ENCODE measurements around the gene PKNOX1.

Gene PKNOX1

DNA sequence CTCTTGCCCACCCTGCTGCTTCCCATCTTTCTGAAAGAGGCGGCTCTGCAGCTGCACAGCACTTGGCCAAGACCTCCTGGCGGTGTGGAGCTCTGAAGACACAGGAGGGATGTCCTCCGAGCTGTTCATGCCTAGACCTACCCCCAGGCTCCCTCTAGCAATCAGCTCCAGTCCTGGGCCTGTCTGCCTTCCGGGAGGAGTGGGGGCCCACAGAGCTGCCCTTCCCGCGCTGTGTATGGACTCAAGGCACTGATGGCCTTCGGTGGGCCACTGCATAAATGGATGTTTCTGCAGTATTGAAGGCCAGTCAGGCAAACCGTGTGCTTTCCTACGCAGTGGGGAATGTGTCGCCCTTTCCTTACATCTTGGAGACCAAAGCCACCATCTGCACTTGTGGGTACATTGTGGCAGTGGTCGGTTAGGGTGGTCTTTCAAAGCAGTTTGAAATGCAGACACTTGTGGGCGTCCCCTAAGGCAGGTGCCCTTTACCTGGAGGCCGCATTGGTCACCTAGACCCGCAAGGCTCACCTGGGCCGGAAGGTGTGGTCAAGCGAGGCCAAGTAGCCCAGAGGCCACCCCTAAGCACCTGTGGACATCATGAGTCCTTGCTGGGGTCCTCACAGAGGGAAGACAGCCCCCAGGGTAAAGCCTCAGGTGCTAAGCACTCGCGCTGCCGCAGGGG is 912 bp upstream of the PKNOX1 start:
- Histone ChIP-seq H3K36me3 (ENCODE audit: control insufficient read depth in 1 of 2, insufficient read depth in 2 of 2, low read length in 2 of 2) (no peaks in the 10 kb centered on the region), H3K9me3 (ENCODE audit: control insufficient read depth in 1 of 2, low read length in 2 of 2) (no peaks in the 10 kb centered on the region), H3K4me1 (ENCODE audit: control insufficient read depth in 1 of 2, insufficient read depth in 2 of 2, low read length in 2 of 2) (peaks cover 13% of the 10 kb centered on the region in 2 donors), H3K27me3 (ENCODE audit: control insufficient read depth in 1 of 2, insufficient read depth in 2 of 2, low read length in 2 of 2) (no peaks in the 10 kb centered on the region), H3K4me3 (ENCODE audit: low read depth in 1 of 2, low read length in 2 of 2) (peak overlapping the region; percentile 71 to 75), H3K9ac (ENCODE audit: low read depth in 1 of 2, low read length in 2 of 2) (peak overlapping the region; percentile 91 to 99), H3K27ac (ENCODE audit: low read depth, low read length) (peak overlapping the region; percentile 82)

DNA sequence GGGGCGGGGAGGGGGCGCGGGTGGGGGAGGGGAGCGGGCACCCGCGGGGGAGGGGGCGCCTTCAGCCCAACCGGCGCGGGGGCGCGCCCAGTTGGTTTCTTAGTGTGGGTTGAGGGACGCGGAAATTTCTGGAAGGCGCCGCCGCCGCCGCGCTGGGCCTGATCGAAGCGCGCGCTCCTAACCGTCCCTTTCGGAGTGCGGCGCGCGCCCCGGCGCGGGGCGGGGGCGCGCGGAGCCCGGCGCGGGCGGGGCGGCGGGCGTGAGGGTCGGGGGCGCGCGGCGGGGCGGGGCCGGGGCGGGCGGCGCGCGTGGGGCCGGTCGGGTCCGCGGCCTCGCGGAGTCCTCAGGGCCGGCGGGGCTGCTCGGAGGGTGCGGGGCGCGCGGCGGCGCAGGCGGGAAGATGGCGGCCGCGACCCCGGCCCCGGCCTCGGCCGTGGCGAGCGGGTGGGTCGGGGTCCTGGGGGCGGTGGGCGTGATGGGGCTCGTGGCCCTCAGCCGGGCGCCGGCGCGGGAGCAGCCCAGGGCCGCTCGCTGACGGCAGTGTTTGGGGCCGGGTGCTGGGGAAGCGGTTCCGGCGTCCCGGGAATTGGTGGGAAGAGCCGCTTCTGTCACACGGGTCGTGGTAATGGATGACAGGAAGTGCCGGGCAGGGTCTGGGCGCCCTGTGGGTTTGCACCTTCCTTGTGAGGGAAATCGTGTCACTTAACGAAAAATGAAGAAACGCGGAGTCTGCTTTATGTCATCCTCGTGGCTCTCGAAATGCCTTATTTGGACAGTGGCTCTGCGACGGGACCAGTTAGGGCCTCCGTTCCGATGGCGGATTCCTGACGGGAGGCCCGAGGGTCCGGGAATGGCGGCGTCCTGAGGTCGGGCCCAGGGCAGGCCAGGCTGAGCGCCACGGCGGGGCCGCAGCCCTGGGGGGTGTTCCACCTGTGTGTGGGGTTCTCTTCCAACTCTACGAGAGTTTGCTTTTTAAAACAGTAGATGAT is 764 bp downstream of the PKNOX1 start:
- Histone ChIP-seq H3K36me3 (ENCODE audit: control insufficient read depth in 1 of 2, insufficient read depth in 2 of 2, low read length in 2 of 2) (no peaks in the 10 kb centered on the region), H3K27me3 (ENCODE audit: control insufficient read depth in 1 of 2, insufficient read depth in 2 of 2, low read length in 2 of 2) (no peaks in the 10 kb centered on the region), H3K9me3 (ENCODE audit: control insufficient read depth in 1 of 2, low read length in 2 of 2) (no peaks in the 10 kb centered on the region), H3K27ac (ENCODE audit: low read depth, low read length) (peak overlapping the region; percentile 87), H3K9ac (ENCODE audit: low read depth in 1 of 2, low read length in 2 of 2) (peak overlapping the region; percentile 76 to 80), H3K4me3 (ENCODE audit: low read depth in 1 of 2, low read length in 2 of 2) (peak overlapping the region; percentile 86 to 87), H3K4me1 (ENCODE audit: control insufficient read depth in 1 of 2, insufficient read depth in 2 of 2, low read length in 2 of 2) (peaks cover 13% of the 10 kb centered on the region in 2 donors)

DNA sequence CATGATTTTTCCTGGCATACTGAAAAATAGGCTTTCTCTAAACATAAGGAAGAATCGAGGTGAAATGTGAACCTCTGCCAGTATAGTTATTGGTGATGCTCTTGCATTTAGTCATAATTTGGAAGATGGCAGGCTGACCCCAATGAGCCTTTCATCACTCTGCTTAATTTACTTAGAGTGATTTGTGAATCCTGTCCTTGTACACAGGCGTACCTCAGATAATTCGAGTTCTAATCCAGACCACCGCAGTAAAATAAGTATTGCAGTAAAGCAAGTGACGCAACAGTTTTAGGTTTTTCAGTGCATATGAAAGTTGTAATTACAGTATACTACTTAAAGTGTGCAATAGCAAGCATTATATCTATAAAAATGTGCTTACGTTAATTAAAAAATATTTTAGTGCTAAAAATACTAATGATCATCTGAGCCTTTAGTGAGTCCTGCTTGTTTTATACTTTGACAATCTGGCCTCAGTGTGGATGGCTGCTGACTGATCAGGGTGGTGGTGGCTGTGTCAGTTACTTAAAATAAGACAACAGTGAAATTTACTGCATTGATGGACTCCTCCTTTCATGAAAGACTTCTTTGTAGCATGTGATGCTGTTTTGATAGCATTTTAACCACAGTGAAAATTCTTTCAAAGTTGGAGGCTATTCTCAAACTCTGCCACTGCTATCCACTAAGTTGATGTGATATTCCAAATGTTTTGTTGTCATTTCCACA is 1.7 kb downstream of the PKNOX1 start:
- Histone ChIP-seq H3K27me3 (ENCODE audit: control insufficient read depth in 1 of 2, insufficient read depth in 2 of 2, low read length in 2 of 2) (no peaks in the 10 kb centered on the region), H3K4me3 (ENCODE audit: low read depth in 1 of 2, low read length in 2 of 2) (peak overlapping the region; percentile 86 to 87), H3K9me3 (ENCODE audit: control insufficient read depth in 1 of 2, low read length in 2 of 2) (no peaks in the 10 kb centered on the region), H3K9ac (ENCODE audit: low read depth in 1 of 2, low read length in 2 of 2) (peak overlapping the region; percentile 76 to 80), H3K4me1 (ENCODE audit: control insufficient read depth in 1 of 2, insufficient read depth in 2 of 2, low read length in 2 of 2) (peaks cover 16 to 19% of the 10 kb centered on the region in 2 donors), H3K36me3 (ENCODE audit: control insufficient read depth in 1 of 2, insufficient read depth in 2 of 2, low read length in 2 of 2) (peaks cover 0 to 3% of the 10 kb centered on the region in 2 donors), H3K27ac (ENCODE audit: low read depth, low read length) (peak overlapping the region; percentile 84)

DNA sequence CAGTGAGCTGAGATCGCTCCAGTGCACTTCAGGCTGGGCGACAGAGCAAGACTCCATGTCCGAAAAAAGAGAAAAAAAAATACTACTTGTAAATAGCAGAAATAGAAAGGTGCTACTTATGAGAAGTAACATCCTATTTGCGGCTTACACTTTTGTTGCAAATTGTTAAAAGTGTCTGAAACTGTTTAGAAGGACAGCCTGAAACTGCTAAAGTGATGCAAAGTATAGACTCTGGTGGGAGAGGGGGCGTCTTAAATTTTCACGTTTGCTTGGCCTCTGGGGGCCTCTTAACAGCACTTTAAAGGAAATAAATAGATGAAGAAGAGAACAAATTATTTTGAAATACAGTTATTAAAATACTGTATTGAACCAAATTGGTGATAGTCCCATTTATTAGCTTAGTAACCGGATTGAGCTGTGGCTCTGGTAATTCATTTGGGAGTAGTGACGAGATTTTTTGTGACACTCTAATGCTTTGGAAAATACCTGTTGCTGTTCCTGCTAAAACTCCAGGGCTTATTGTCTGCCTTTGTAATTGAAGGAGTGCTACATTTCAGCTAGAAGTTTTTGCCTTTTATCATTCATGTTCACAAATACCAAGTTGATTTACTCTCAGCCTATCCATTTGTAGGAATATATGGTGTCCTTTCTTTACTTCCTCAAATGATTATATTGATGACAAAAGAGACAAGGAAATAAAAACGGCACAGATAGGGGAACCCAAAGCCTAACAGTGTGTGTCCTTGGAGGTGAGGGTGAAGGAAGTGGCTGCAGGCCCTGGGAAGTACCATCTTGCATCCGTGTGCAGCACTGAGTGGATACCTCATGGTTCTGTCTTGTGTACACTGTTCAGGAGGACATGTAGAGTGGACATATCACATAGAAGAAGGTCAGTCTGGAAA is 6.2 kb downstream of the PKNOX1 start:
- H3K9me3 ChIP-seq (ENCODE audit: control insufficient read depth in 1 of 2, low read length in 2 of 2) = no peaks in the 10 kb centered on the region
- no peaks in the 10 kb centered on the region for H3K27me3 ChIP-seq (ENCODE audit: control insufficient read depth in 1 of 2, insufficient read depth in 2 of 2, low read length in 2 of 2)
- H3K4me3 ChIP-seq (ENCODE audit: low read depth in 1 of 2, low read length in 2 of 2) = no peak overlapping the region
- H3K9ac ChIP-seq (ENCODE audit: low read depth in 1 of 2, low read length in 2 of 2) = no peak overlapping the region
- H3K36me3 ChIP-seq (ENCODE audit: control insufficient read depth in 1 of 2, insufficient read depth in 2 of 2, low read length in 2 of 2) = peaks cover 0 to 4% of the 10 kb centered on the region in 2 donors
- H3K4me1 ChIP-seq (ENCODE audit: control insufficient read depth in 1 of 2, insufficient read depth in 2 of 2, low read length in 2 of 2) = peaks cover 7 to 10% of the 10 kb centered on the region in 2 donors
- no peak overlapping the region for H3K27ac ChIP-seq (ENCODE audit: low read depth, low read length)

DNA sequence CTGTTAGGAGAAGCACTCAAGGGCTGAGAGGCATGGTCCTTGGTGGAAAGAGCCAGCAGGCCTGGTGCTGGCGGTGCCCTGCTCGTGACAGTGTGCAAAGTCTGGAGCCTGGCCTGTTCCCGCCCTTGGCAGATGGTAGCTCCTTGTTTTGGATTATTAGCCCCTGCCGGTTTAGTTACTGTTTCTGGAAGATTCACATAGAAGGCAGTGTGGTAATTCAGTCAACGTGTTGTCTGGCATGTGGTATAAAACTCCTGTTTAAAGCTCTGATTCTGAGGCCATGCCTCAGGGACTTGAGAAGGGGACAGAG is 6.8 kb downstream of the PKNOX1 start:
- Histone ChIP-seq H3K36me3 (ENCODE audit: control insufficient read depth in 1 of 2, insufficient read depth in 2 of 2, low read length in 2 of 2) (peaks cover 0 to 4% of the 10 kb centered on the region in 2 donors), H3K27me3 (ENCODE audit: control insufficient read depth in 1 of 2, insufficient read depth in 2 of 2, low read length in 2 of 2) (no peaks in the 10 kb centered on the region), H3K9me3 (ENCODE audit: control insufficient read depth in 1 of 2, low read length in 2 of 2) (no peaks in the 10 kb centered on the region), H3K27ac (ENCODE audit: low read depth, low read length) (no peak overlapping the region), H3K4me3 (ENCODE audit: low read depth in 1 of 2, low read length in 2 of 2) (no peak overlapping the region), H3K4me1 (ENCODE audit: control insufficient read depth in 1 of 2, insufficient read depth in 2 of 2, low read length in 2 of 2) (peaks cover 4 to 7% of the 10 kb centered on the region in 2 donors), H3K9ac (ENCODE audit: low read depth in 1 of 2, low read length in 2 of 2) (no peak overlapping the region)

DNA sequence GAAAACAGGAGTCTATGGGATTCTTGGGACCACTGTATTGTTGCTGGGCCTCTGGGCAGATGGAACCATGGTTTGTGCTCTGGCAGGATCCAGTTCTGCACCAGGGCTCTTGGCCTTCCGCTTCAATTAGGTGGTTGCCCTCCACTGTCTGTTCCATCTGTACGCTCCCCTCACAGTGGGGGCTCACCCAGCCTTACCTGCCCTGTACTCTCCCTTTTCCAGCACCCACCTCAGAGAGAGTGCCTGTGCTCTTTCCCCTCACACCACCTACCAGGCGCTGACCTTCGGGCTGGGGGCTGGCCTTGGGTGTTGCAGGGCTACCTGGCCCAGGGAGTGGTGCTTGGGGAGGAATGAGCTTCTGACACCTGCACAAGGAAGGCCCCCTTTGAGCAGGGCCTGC is 7.5 kb downstream of the PKNOX1 start:
- peaks cover 0 to 4% of the 10 kb centered on the region in 2 donors for H3K36me3 ChIP-seq (ENCODE audit: control insufficient read depth in 1 of 2, insufficient read depth in 2 of 2, low read length in 2 of 2)
- H3K9ac ChIP-seq (ENCODE audit: low read depth in 1 of 2, low read length in 2 of 2) = no peak overlapping the region
- H3K27me3 ChIP-seq (ENCODE audit: control insufficient read depth in 1 of 2, insufficient read depth in 2 of 2, low read length in 2 of 2) = no peaks in the 10 kb centered on the region
- no peak overlapping the region for H3K4me3 ChIP-seq (ENCODE audit: low read depth in 1 of 2, low read length in 2 of 2)
- H3K9me3 ChIP-seq (ENCODE audit: control insufficient read depth in 1 of 2, low read length in 2 of 2) = no peaks in the 10 kb centered on the region
- no peak overlapping the region for H3K27ac ChIP-seq (ENCODE audit: low read depth, low read length)
- H3K4me1 ChIP-seq (ENCODE audit: control insufficient read depth in 1 of 2, insufficient read depth in 2 of 2, low read length in 2 of 2) = peaks cover 3 to 7% of the 10 kb centered on the region in 2 donors

DNA sequence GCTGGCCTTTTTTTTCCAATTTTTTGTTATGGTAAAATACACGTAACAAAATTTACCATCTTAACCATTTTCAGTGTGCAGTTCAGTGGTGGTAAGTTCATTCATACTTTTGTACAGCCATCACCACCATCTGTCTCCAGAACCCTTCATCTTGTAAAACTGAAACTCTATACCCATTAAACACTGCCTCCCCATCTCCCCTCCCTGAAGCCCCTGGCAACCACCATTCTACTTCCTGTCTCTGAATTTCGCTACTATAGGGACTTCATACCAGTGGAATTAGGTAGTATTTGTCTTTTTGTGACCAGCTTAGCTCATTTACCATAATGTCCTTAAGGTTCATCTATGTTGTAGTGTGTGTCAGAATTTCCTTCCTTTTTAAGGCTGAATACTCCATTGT is 8.7 kb downstream of the PKNOX1 start:
- Histone ChIP-seq H3K27ac (ENCODE audit: low read depth, low read length) (no peak overlapping the region), H3K36me3 (ENCODE audit: control insufficient read depth in 1 of 2, insufficient read depth in 2 of 2, low read length in 2 of 2) (peaks cover 0 to 4% of the 10 kb centered on the region in 2 donors), H3K9ac (ENCODE audit: low read depth in 1 of 2, low read length in 2 of 2) (no peak overlapping the region), H3K27me3 (ENCODE audit: control insufficient read depth in 1 of 2, insufficient read depth in 2 of 2, low read length in 2 of 2) (no peaks in the 10 kb centered on the region), H3K4me3 (ENCODE audit: low read depth in 1 of 2, low read length in 2 of 2) (no peak overlapping the region), H3K9me3 (ENCODE audit: control insufficient read depth in 1 of 2, low read length in 2 of 2) (no peaks in the 10 kb centered on the region), H3K4me1 (ENCODE audit: control insufficient read depth in 1 of 2, insufficient read depth in 2 of 2, low read length in 2 of 2) (peaks cover 3 to 7% of the 10 kb centered on the region in 2 donors)

DNA sequence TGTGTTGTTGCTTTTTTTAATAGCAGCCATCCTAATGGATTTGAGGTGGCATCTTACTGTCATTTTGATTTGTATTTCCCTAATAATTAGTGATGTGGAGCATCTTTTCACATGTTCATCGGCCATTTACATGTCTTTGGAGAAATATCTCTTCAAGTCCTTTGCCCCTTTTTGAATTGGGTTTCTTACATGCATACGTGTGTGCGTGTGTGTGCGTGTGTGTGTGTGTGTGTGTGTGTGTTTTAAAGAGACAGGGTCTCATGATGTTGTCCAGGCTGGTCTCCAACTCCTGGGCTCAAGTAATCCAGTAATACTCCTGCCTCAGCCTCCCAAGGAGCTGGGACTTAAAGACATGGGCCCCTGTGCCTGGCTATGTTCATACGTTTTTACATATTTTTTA is 9.5 kb downstream of the PKNOX1 start:
- Histone ChIP-seq H3K36me3 (ENCODE audit: control insufficient read depth in 1 of 2, insufficient read depth in 2 of 2, low read length in 2 of 2) (peaks cover 0 to 4% of the 10 kb centered on the region in 2 donors), H3K9ac (ENCODE audit: low read depth in 1 of 2, low read length in 2 of 2) (no peak overlapping the region), H3K27ac (ENCODE audit: low read depth, low read length) (no peak overlapping the region), H3K9me3 (ENCODE audit: control insufficient read depth in 1 of 2, low read length in 2 of 2) (no peaks in the 10 kb centered on the region), H3K4me3 (ENCODE audit: low read depth in 1 of 2, low read length in 2 of 2) (no peak overlapping the region), H3K4me1 (ENCODE audit: control insufficient read depth in 1 of 2, insufficient read depth in 2 of 2, low read length in 2 of 2) (peaks cover 3 to 7% of the 10 kb centered on the region in 2 donors), H3K27me3 (ENCODE audit: control insufficient read depth in 1 of 2, insufficient read depth in 2 of 2, low read length in 2 of 2) (no peaks in the 10 kb centered on the region)

DNA sequence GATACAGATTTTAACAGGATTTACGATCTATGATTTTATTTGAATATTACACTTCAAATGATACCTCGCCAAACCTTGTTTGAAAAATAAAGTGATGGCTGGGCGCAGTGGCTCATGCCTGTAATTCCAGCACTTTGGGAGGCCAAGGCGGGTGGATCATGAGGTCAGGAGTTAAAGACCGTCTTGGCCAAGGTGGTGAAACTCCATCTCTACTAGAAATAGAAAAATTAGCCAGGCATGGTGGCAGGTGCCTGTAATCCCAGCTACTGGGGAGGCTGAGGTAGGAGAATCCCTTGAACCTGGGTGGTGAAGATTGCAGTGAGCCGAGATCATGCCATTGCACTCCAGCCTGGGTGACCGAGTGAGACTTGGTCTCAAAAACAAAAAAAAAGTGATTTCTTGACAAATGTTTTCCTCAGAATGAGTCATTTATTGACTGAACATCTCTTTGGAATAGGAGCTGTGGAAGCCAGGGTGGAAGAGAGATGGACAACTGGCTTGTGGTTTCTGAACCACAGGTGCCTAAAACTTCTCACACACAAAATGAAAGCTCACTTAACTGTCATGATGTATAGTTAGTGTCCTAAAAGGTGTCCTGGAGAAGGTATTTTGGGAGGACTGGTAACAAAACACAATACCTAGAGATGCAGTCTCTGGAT is 11.9 kb downstream of the PKNOX1 start:
- no peak overlapping the region for H3K4me3 ChIP-seq (ENCODE audit: low read depth in 1 of 2, low read length in 2 of 2)
- H3K27me3 ChIP-seq (ENCODE audit: control insufficient read depth in 1 of 2, insufficient read depth in 2 of 2, low read length in 2 of 2) = no peaks in the 10 kb centered on the region
- H3K9me3 ChIP-seq (ENCODE audit: control insufficient read depth in 1 of 2, low read length in 2 of 2) = no peaks in the 10 kb centered on the region
- H3K9ac ChIP-seq (ENCODE audit: low read depth in 1 of 2, low read length in 2 of 2) = no peak overlapping the region
- H3K36me3 ChIP-seq (ENCODE audit: control insufficient read depth in 1 of 2, insufficient read depth in 2 of 2, low read length in 2 of 2) = no peaks in the 10 kb centered on the region
- no peak overlapping the region for H3K27ac ChIP-seq (ENCODE audit: low read depth, low read length)
- H3K4me1 ChIP-seq (ENCODE audit: control insufficient read depth in 1 of 2, insufficient read depth in 2 of 2, low read length in 2 of 2) = no peaks in the 10 kb centered on the region
